Activated T-helper 2 cell treated with anti-CD3 and anti-CD28 coated beads, Interferon-gamma antibody, Interleukin-2, Interleukin-4, amounts not matched to agents 10 μg/mL and 5 μg/mL and 100 μg/mL, durations not matched to agents 14 hours and 24 hours and 36 hours (primary cell): ENCODE results near the gene LOXHD1. TPM values are rescaled to one million over a fixed set of nuclear protein-coding genes. Genes with fewer than 3 reads are reported as not detected.

Source experiments
- DNase-seq: peaks from one replicate; pipeline ENCODE4 v3.0.0; 2021; ENCODE audit warnings: low spot score
- H3K27ac Mint-ChIP-seq: one replicate; pipeline ENCODE4 v1.8.0; 2021; ENCODE audit warnings: mixed read lengths
- H3K27me3 Mint-ChIP-seq: one replicate; pipeline ENCODE4 v1.8.0; 2021; ENCODE audit warnings: low read depth, mixed read lengths
- H3K36me3 Mint-ChIP-seq: one replicate; pipeline ENCODE4 v1.8.0; 2021; ENCODE audit warnings: low read depth, mixed read lengths
- H3K4me1 Mint-ChIP-seq: one replicate; pipeline ENCODE4 v1.8.0; 2021; ENCODE audit warnings: low read depth, mixed read lengths
- H3K4me3 Mint-ChIP-seq: one replicate; pipeline ENCODE4 v1.8.0; 2021; ENCODE audit warnings: low read depth, mild to moderate bottlenecking, moderate library complexity, mixed read lengths
- H3K9me3 Mint-ChIP-seq: one replicate; pipeline ENCODE4 v1.8.0; 2021; ENCODE audit warnings: mixed read lengths
- intact Hi-C: fragments of 100-400 bp; cut with micrococcal nuclease; formaldehyde crosslinking; loops from one replicate; pipeline ENCODE4 v1.15.1; 2023
- total RNA-seq: library from RNA; stranded (reverse); gene quantifications from 2 replicates; pipeline ENCODE4 v1.2.3, GENCODE V29; 2022

The LOXHD1 gene
- total RNA-seq, 1 donor from 2014 or later = not detected

DNA sequence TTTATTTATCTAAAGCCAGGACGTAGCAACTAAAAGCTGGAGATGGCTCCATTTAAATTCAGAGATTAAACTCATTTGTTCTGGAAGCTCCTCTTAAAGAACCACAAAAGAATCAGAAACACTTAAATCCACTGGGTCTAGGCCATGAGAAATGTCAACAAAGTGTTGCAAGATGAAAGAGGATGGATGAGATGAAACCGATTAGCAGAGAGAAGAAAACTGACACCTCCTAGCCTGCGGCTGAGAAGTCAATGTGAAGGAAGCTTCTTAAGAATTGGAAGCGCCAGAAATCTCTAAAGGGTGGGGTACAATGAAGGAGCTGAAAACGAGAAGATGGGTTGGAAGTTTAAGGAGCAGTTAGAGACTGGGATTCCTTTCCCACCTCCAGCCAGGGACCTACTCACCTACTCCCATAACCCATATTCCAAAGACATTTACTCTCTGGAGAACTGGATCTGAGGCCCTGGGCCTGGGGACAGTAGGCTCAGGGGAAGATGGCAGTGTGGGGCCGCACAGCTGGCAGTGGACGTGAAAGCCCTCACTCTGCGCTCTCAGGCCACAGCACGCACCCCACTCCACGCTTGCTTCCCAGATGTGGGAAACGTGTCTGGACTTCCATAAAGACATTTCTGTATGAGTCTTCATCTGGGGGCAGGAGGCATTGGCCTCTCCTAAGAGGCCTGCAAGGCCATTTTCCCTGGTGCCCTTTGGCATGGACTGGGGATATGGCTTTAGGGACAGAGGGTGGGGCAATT lies 188.4 kb downstream of the LOXHD1 start:
- no peak for DNase-seq
- Mint-ChIP-seq H3K27ac (no peak overlapping the region), H3K4me1 (no peaks in the 10 kb centered on the region), H3K36me3 (no peaks in the 10 kb centered on the region), H3K4me3 (no peak overlapping the region), H3K27me3 (peaks cover 8% of the 10 kb centered on the region), H3K9me3 (no peaks in the 10 kb centered on the region)
- intact Hi-C loops = no loop called here

DNA sequence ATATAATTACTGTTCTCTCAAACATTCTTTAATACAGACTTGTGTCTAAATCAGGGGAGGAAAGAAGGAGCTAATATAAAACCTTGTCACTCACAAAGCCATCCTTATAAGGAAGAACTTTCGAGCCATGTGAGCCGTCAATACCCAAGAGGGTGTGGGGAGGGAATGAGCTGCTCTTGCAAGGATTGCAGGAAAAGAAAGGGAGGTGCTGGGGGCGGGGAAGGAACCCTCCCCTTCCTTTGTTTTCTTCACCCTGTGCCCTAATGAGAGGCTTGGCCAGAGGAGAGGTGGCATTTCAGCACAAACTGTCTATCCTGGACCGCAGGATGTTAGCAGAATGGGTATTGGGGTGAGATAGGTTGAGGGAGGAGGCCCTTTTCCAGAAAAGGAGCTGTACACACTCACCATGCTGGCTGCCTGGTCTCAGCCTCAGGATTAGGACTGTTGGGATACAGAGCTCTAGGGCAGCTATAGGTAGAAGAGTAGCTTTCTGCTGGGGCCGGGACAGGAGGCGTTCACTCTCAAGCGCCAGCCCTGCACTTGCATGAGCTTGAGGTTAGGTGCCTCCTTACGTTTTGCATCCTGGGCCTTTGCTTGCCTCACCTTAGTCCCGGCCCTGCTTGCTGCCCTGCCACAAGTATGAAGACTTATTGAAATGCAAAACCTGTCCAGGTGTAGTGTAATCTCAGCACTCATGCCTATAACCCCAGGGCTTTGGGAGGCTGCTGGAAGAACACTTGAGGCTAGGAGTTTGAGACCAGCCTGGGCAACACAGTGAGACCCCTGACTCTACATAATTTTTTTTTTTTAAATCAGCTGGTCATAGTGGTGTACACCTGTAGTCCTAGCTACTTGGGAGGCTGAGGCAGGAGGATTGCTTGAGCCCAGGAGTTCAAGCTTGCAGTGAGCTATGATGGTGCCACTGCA lies 190.5 kb downstream of the LOXHD1 start:
- peaks cover 8% of the 10 kb centered on the region for H3K27me3 Mint-ChIP-seq
- H3K27ac Mint-ChIP-seq = no peak overlapping the region
- intact Hi-C loops = no loop called here
- no peaks in the 10 kb centered on the region for H3K4me1 Mint-ChIP-seq
- DNase-seq = no peak
- no peaks in the 10 kb centered on the region for H3K36me3 Mint-ChIP-seq
- H3K9me3 Mint-ChIP-seq = no peaks in the 10 kb centered on the region
- no peak overlapping the region for H3K4me3 Mint-ChIP-seq

GRCh38 chr18:46464926-46465655 lies 191.9 kb downstream of the LOXHD1 start:
- no peak for DNase-seq
- Mint-ChIP-seq H3K4me3 (no peak overlapping the region), H3K27me3 (peaks cover 8% of the 10 kb centered on the region), H3K27ac (no peak overlapping the region), H3K9me3 (no peaks in the 10 kb centered on the region), H3K36me3 (no peaks in the 10 kb centered on the region), H3K4me1 (no peaks in the 10 kb centered on the region)
- intact Hi-C loops = no loop called here

DNA sequence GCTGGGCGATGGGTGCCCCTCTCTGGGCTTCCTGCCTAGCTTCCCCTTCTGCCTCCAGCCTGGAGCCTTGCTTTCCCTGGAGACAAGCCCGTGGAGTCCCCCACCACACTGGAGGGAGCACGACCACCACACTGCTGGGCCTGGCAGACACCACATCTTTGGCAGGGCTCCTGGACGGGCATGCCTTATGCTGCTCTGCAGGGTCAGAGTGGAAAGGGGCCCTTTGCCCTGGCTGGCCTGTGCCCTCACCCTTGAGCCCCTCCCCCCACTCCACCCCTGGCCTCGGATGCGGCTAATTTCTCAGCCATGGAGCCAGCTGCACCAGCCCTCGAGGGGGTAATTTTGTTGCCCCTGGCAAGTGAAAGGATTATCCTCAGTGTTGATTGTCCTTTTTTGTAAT lies 194.5 kb downstream of the LOXHD1 start:
- Mint-ChIP-seq H3K4me3 (no peak overlapping the region), H3K27ac (no peak overlapping the region), H3K27me3 (peaks cover 8% of the 10 kb centered on the region), H3K9me3 (no peaks in the 10 kb centered on the region), H3K36me3 (no peaks in the 10 kb centered on the region), H3K4me1 (no peaks in the 10 kb centered on the region)
- no peak for DNase-seq
- intact Hi-C loops = no loop called here

DNA sequence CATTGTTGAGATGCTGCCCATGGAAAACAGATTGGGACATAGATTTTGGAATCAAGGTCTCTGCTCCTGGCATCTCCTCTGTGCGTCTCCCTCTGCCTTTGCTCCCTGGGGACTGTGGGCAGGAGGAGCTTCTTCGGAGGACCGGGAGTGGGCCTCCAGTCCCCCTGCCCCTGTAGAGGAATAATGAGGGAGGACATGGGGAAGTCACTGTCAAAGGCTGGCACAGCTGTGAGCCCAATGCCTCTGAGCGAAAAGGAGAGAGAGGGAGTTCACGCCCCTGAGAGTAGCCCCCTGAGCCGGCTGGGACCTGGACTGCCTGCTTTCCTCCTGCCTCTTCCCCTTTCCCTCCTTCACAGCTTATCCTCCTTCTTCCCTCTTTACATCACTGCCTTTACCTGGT lies 195.0 kb downstream of the LOXHD1 start:
- no peak overlapping the region for H3K27ac Mint-ChIP-seq

DNA sequence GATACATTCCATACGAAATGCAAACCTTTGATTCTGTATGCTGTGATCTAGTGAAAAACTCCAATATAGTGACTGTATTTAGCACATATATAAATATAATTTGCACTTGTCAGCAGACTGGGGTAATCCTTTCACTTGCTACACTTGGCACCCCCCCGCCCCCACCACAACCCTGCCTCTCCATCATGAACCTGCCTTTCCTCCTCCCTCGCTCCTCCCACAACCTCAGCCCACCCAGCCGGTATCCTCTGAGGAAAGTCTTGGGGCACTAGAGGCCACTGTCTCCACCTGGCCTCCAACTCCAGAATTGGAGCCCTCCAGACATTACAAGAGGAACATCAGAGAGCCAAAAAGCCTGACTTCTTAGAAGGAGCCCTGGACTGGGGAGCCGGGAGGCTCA lies 196.3 kb downstream of the LOXHD1 start:
- no peak overlapping the region for H3K4me3 Mint-ChIP-seq
- H3K27me3 Mint-ChIP-seq = peaks cover 6% of the 10 kb centered on the region
- no peak for DNase-seq
- no peaks in the 10 kb centered on the region for H3K4me1 Mint-ChIP-seq
- H3K27ac Mint-ChIP-seq = no peak overlapping the region
- no peaks in the 10 kb centered on the region for H3K36me3 Mint-ChIP-seq
- intact Hi-C loops = no loop called here
- H3K9me3 Mint-ChIP-seq = no peaks in the 10 kb centered on the region

More for the DNA sequence above, 195.0 kb downstream of the LOXHD1 start:
- no peaks in the 10 kb centered on the region for H3K4me1 Mint-ChIP-seq
- no peak overlapping the region for H3K4me3 Mint-ChIP-seq
- H3K36me3 Mint-ChIP-seq = no peaks in the 10 kb centered on the region
- no peaks in the 10 kb centered on the region for H3K9me3 Mint-ChIP-seq
- no peak for DNase-seq
- H3K27me3 Mint-ChIP-seq = peaks cover 8% of the 10 kb centered on the region
- intact Hi-C loops = no loop called here

- no peaks in the 10 kb centered on the region for H3K4me1 Mint-ChIP-seq
- no peak overlapping the region for H3K4me3 Mint-ChIP-seq
- no peak for DNase-seq
- intact Hi-C loops = no loop called here
- no peak overlapping the region for H3K27ac Mint-ChIP-seq
- H3K27me3 Mint-ChIP-seq = no peaks in the 10 kb centered on the region
- no peaks in the 10 kb centered on the region for H3K9me3 Mint-ChIP-seq
- no peaks in the 10 kb centered on the region for H3K36me3 Mint-ChIP-seq
Measured at GRCh38 chr18:46459789-46460455, 197.1 kb downstream of the LOXHD1 start.

- Mint-ChIP-seq H3K36me3 (no peaks in the 10 kb centered on the region), H3K4me3 (no peak overlapping the region), H3K27ac (no peak overlapping the region), H3K4me1 (no peaks in the 10 kb centered on the region), H3K9me3 (no peaks in the 10 kb centered on the region), H3K27me3 (no peaks in the 10 kb centered on the region)
- intact Hi-C loops = no loop called here
- no peak for DNase-seq
Measured at GRCh38 chr18:46458472-46458871, 198.5 kb downstream of the LOXHD1 start.

- Mint-ChIP-seq H3K27me3 (no peaks in the 10 kb centered on the region), H3K4me1 (no peaks in the 10 kb centered on the region)
- intact Hi-C loops = no loop called here
Measured at GRCh38 chr18:46456691-46457090, 200.3 kb downstream of the LOXHD1 start.

DNA sequence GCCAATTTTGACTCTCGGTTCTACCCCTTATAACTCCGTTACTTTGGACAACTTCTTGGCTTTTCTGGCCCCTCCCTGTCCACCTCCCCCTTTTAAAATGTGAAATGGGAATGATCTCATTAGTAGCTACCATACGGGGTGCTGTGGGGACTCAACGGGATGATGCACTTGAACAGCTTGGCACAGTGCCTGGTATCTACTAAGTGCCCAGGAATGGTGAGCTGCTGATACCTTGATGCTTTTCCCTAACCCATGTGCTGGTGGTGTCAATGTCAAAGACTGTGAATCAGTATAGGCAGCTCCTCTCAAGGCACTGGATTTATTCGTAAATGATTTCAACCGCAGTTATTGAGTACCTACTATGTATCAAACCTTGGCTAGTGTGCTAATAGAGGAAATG lies 204.2 kb downstream of the LOXHD1 start:
- H3K9me3 Mint-ChIP-seq = no peaks in the 10 kb centered on the region
- H3K36me3 Mint-ChIP-seq = no peaks in the 10 kb centered on the region
- no peak for DNase-seq
- H3K27ac Mint-ChIP-seq = no peak overlapping the region
- no peak overlapping the region for H3K4me3 Mint-ChIP-seq
- no peaks in the 10 kb centered on the region for H3K4me1 Mint-ChIP-seq
- intact Hi-C loops = no loop called here
- H3K27me3 Mint-ChIP-seq = no peaks in the 10 kb centered on the region

More at GRCh38 chr18:46456691-46457090, 200.3 kb downstream of the LOXHD1 start:
- no peaks in the 10 kb centered on the region for H3K36me3 Mint-ChIP-seq
- DNase-seq = no peak
- no peaks in the 10 kb centered on the region for H3K9me3 Mint-ChIP-seq
- no peak overlapping the region for H3K27ac Mint-ChIP-seq
- H3K4me3 Mint-ChIP-seq = no peak overlapping the region

DNA sequence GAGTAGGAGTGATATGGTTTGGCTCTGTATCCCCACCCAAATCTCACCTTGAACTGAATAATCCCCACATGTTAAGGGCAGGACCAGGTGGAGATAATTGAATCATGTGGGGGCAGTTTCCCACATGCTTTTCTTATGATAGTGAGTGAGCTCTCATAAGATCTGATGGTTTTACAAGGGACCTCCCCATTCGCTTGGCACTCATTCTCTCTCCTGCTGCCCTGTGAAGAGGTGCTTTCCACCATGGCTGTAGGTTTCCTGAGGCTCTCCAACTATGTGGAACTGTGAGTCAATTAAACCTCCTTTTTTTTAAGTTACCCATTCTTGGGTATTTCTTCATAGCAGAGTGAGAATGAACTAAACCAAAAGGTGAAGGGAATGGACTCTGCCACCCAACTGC lies 207.5 kb downstream of the LOXHD1 start:
- peaks cover 12% of the 10 kb centered on the region for H3K27me3 Mint-ChIP-seq
- no peaks in the 10 kb centered on the region for H3K4me1 Mint-ChIP-seq
- intact Hi-C loops = no loop called here
- H3K4me3 Mint-ChIP-seq = no peak overlapping the region
- no peak for DNase-seq
- H3K9me3 Mint-ChIP-seq = no peaks in the 10 kb centered on the region
- no peak overlapping the region for H3K27ac Mint-ChIP-seq
- H3K36me3 Mint-ChIP-seq = no peaks in the 10 kb centered on the region

DNA sequence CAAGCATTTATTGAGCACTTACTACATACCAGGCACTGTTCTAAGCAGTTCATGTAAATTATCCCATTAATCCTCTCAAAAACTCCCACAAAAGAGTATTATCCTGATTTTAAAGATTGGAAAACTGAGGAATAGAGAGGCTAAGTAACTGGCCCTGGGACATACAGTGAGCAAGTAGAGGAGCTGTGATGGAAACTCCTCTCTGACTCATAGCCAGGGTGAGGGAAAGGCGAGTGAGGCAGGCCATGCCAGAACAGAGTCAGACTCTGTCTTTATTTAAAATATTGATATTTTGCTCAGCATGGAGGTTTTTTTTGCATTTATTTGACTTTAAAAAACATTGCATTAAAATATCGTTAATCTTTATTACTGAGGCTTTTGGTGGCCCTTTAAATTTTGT lies 208.0 kb downstream of the LOXHD1 start:
- H3K9me3 Mint-ChIP-seq = no peaks in the 10 kb centered on the region
- H3K4me3 Mint-ChIP-seq = no peak overlapping the region
- H3K4me1 Mint-ChIP-seq = no peaks in the 10 kb centered on the region
- H3K36me3 Mint-ChIP-seq = no peaks in the 10 kb centered on the region
- H3K27ac Mint-ChIP-seq = no peak overlapping the region
- no peak for DNase-seq
- peaks cover 14% of the 10 kb centered on the region for H3K27me3 Mint-ChIP-seq
- intact Hi-C loops = no loop called here
